Loucy (cell line): ENCODE results near the gene MRPS23.

ENCODE experiments used
- EZH2phosphoT487 ChIP-seq: fragments of 200-600 bp; IDR thresholded peaks from 2 replicates; pipeline ENCODE4 v1.6.1; 2018; ENCODE audit warnings: antibody characterized with exemption, mild to moderate bottlenecking, moderate library complexity, borderline replicate concordance
- TF ChIP-seq, protein P1 (sequence below): fragments of 200-600 bp; sonication (generic); conservative IDR thresholded peaks from 2 replicates; pipeline ENCODE4 v1.5.1; 2014; ENCODE audit warnings: mild to moderate bottlenecking, antibody characterized with exemption, low read length

DNA sequence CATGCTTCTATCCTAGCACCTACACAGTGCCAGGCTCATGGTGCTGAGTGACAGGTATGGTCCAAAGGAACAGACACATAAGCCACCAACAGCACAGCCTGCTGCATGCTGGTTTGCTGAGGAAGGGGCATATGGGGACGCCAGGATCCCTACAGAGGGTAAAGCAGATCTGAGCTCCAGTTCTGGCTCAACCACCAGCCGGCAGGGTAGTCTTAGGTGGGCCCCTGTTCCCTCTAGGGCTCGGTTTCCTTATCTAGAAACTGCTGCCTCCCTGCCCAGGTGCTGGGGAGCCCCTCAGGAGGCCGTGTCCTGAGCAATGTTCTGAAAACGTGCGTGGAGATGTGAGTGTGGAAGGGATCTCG is 24.2 kb upstream of the MRPS23 start:
- TF ChIP-seq, protein P1, sequence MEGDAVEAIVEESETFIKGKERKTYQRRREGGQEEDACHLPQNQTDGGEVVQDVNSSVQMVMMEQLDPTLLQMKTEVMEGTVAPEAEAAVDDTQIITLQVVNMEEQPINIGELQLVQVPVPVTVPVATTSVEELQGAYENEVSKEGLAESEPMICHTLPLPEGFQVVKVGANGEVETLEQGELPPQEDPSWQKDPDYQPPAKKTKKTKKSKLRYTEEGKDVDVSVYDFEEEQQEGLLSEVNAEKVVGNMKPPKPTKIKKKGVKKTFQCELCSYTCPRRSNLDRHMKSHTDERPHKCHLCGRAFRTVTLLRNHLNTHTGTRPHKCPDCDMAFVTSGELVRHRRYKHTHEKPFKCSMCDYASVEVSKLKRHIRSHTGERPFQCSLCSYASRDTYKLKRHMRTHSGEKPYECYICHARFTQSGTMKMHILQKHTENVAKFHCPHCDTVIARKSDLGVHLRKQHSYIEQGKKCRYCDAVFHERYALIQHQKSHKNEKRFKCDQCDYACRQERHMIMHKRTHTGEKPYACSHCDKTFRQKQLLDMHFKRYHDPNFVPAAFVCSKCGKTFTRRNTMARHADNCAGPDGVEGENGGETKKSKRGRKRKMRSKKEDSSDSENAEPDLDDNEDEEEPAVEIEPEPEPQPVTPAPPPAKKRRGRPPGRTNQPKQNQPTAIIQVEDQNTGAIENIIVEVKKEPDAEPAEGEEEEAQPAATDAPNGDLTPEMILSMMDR = no peak
- no peak for TF ChIP-seq EZH2phosphoT487
